DND-41 (cell line): ENCODE measurements around the gene SLC25A21.

ENCODE experiments used
- ATAC-seq: fragments of 200-7000 bp; cut with Tn5 transposase; 3 replicates; pipeline ENCODE4 v1.9.1; 2021; ENCODE audit warnings: low read depth; ENCODE audit not compliant: insufficient read depth
- DNase-seq: peaks from one replicate; pipeline ENCODE4 v3.0.0-alpha.2; 2020
- H2AFZ ChIP-seq: 2 replicates; pipeline ENCODE4 v1.6.0; 2012; ENCODE audit warnings: low read depth, low read length
- H3K27ac ChIP-seq: 2 replicates; pipeline ENCODE4 v1.5.1; 2012; ENCODE audit warnings: low read length, inconsistent platforms
- H3K27me3 ChIP-seq: fragments of 200-600 bp; sonication (generic); 2 replicates; pipeline ENCODE4 v1.6.0; 2012; ENCODE audit warnings: low read length, mild to moderate bottlenecking, inconsistent platforms; ENCODE audit not compliant: insufficient read depth, poor library complexity
- H3K36me3 ChIP-seq: 2 replicates; pipeline ENCODE4 v1.5.1; 2012; ENCODE audit warnings: low read length, inconsistent platforms; ENCODE audit not compliant: insufficient read depth
- H3K4me1 ChIP-seq: 2 replicates; pipeline ENCODE4 v1.5.1; 2012; ENCODE audit warnings: mild to moderate bottlenecking, low read length; ENCODE audit not compliant: insufficient read depth
- H3K4me2 ChIP-seq: 2 replicates; pipeline ENCODE4 v1.6.0; 2012; ENCODE audit warnings: mild to moderate bottlenecking, moderate library complexity, low read length, inconsistent platforms; ENCODE audit not compliant: insufficient read depth
- H3K4me3 ChIP-seq, 2 experiments: fragments of 200-600 bp in 1 of 2; shearing (Covaris generic) in 1 of 2; 2 replicates each; pipeline ENCODE4 v1.5.1; 2012 to 2016; ENCODE audit warnings: inconsistent platforms in 2 of 2, low read length in 2 of 2, mild to moderate bottlenecking in 2 of 2, low read depth in 1 of 2, moderate library complexity in 1 of 2
- H3K79me2 ChIP-seq: 2 replicates; pipeline ENCODE4 v1.6.0; 2012; ENCODE audit warnings: low read length, inconsistent platforms; ENCODE audit not compliant: insufficient read depth
- H3K9ac ChIP-seq: 2 replicates; pipeline ENCODE4 v1.6.0; 2012; ENCODE audit warnings: low read depth, mild to moderate bottlenecking, inconsistent platforms, low read length, moderate library complexity
- H3K9me3 ChIP-seq: 2 replicates; pipeline ENCODE4 v1.5.1; 2012; ENCODE audit warnings: low read length, moderate library complexity, mild to moderate bottlenecking, inconsistent platforms; ENCODE audit not compliant: insufficient read depth, severe bottlenecking
- H4K20me1 ChIP-seq: 2 replicates; pipeline ENCODE4 v1.6.0; 2012; ENCODE audit warnings: low read length; ENCODE audit not compliant: insufficient read depth
- EZH2 ChIP-seq: IDR thresholded peaks from 3 replicates; pipeline ENCODE4 v1.6.1; 2012; ENCODE audit warnings: borderline replicate concordance, low read depth, mild to moderate bottlenecking, moderate library complexity, low read length, inconsistent platforms; ENCODE audit not compliant: severe bottlenecking
- TF ChIP-seq, protein P1 (sequence below): IDR thresholded peaks from 2 replicates; pipeline ENCODE4 v1.5.1; 2012; ENCODE audit warnings: borderline replicate concordance, low read length, moderate library complexity, mild to moderate bottlenecking; ENCODE audit not compliant: poor library complexity, severe bottlenecking; ENCODE audit errors: extremely low read depth

SLC25A21 gene

DNA sequence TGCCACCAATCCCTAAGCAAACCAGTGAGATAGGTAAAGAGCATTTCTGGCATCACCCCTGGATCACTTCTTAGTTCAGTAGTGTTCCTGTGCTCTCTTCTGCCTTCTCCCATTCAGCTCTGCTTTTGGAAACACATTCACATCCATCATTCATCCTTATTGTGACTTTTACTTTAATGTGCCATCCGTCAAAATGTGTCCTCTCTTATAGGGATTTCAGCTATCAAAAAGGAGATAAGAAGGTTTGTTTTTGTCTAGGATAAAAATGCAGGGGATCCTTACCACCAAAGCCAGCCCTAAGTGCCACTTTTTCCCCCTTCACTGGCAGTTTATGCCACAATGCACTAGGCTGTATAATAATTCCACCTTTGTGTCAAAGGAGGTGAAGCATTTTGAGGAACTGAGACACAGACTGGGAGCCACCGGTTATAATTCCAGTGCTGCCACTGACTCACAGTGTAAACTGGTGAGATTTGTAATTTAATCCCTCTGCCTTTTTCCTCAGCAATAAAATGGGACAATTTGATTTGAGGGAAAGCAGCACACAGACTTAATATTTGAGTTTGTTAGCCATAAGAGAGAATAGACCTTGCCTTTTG lies 352.2 kb downstream of the SLC25A21 start:
- Histone ChIP-seq H3K36me3 (no peaks in the 10 kb centered on the region), H3K79me2 (no peaks in the 10 kb centered on the region), H4K20me1 (no peaks in the 10 kb centered on the region), H3K4me3 (no peak overlapping the region), H2AFZ (no peak overlapping the region), H3K9ac (no peak overlapping the region), H3K4me2 (no peak overlapping the region), H3K27me3 (no peaks in the 10 kb centered on the region), H3K4me1 (peaks cover 15% of the 10 kb centered on the region), H3K27ac (no peak overlapping the region), H3K9me3 (no peaks in the 10 kb centered on the region)
- DNase-seq (no peak), ATAC-seq (no peak)
- no peak for TF ChIP-seq EZH2
- TF ChIP-seq, protein P1, sequence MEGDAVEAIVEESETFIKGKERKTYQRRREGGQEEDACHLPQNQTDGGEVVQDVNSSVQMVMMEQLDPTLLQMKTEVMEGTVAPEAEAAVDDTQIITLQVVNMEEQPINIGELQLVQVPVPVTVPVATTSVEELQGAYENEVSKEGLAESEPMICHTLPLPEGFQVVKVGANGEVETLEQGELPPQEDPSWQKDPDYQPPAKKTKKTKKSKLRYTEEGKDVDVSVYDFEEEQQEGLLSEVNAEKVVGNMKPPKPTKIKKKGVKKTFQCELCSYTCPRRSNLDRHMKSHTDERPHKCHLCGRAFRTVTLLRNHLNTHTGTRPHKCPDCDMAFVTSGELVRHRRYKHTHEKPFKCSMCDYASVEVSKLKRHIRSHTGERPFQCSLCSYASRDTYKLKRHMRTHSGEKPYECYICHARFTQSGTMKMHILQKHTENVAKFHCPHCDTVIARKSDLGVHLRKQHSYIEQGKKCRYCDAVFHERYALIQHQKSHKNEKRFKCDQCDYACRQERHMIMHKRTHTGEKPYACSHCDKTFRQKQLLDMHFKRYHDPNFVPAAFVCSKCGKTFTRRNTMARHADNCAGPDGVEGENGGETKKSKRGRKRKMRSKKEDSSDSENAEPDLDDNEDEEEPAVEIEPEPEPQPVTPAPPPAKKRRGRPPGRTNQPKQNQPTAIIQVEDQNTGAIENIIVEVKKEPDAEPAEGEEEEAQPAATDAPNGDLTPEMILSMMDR = no peak

DNA sequence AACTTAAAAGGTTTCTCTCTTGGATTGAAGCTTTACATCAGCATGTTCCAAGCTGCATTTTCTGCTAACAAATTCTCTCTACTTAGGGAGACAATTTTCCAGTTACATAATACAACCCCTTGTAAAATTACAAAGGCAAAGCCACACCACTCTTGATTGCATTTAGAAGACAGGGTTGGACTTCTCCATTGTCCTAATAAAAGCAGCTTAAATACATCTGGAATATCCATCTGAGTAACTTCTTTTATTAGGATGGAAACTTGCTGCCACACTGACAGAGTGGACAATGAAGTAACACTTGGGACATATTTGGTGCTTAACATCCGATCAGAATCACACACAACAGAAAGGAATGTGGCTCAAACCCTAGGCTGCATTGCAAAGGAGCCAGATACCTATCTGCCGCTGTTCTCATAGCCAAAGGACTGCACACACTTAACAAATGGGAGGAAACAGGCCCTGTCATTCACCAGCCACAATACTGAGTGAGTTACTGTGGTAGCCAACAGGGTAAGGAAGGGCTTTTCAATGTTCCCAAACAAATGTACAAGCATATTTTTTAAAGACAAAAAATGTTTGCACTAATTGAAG lies 353.5 kb downstream of the SLC25A21 start:
- H2AFZ ChIP-seq = no peak overlapping the region
- H3K4me3 ChIP-seq = no peak overlapping the region
- no peak for DNase-seq
- peaks cover 15% of the 10 kb centered on the region for H3K4me1 ChIP-seq
- no peaks in the 10 kb centered on the region for H4K20me1 ChIP-seq
- H3K4me2 ChIP-seq = no peak overlapping the region
- H3K27ac ChIP-seq = no peak overlapping the region
- H3K36me3 ChIP-seq = no peaks in the 10 kb centered on the region
- no peak for ATAC-seq
- no peaks in the 10 kb centered on the region for H3K9me3 ChIP-seq
- TF ChIP-seq EZH2 = no peak
- TF ChIP-seq, protein P1 = no peak
- no peaks in the 10 kb centered on the region for H3K27me3 ChIP-seq
- no peaks in the 10 kb centered on the region for H3K79me2 ChIP-seq
- H3K9ac ChIP-seq = no peak overlapping the region

DNA sequence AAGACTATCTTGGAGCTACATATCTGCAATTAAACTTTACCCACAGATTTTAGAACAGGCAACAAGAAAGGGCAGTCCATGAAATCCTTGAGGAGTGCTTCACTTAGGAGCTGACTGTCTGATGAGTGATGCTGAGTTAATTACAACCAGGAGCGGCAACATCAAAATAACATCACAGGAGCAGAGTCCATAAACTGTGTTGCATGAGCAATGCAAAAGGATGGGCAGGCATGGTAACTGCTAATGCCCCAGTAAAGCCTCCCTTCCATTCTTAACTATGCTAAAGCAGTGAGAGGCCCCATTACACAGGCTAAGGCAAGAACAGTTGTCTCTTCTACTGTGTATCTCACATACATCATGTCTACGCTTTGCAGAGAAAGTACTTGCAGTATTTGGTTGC lies 354.2 kb downstream of the SLC25A21 start:
- H2AFZ ChIP-seq = no peak overlapping the region
- DNase-seq = no peak
- no peak for ATAC-seq
- no peaks in the 10 kb centered on the region for H3K36me3 ChIP-seq
- H3K4me1 ChIP-seq = peaks cover 15% of the 10 kb centered on the region
- H4K20me1 ChIP-seq = no peaks in the 10 kb centered on the region
- H3K9me3 ChIP-seq = no peaks in the 10 kb centered on the region
- H3K27ac ChIP-seq = no peak overlapping the region
- TF ChIP-seq, protein P1 = no peak
- no peak for TF ChIP-seq EZH2
- no peaks in the 10 kb centered on the region for H3K27me3 ChIP-seq
- no peaks in the 10 kb centered on the region for H3K79me2 ChIP-seq
- H3K4me3 ChIP-seq = no peak overlapping the region
- no peak overlapping the region for H3K4me2 ChIP-seq
- H3K9ac ChIP-seq = no peak overlapping the region
